ENCODE data around the gene GCAT. TPM values are rescaled to one million over a fixed set of nuclear protein-coding genes. Genes with fewer than 3 reads are reported as not detected.

Gene GCAT
- total RNA-seq, 1 donor from 2014 or later = 24.0 TPM

DNA sequence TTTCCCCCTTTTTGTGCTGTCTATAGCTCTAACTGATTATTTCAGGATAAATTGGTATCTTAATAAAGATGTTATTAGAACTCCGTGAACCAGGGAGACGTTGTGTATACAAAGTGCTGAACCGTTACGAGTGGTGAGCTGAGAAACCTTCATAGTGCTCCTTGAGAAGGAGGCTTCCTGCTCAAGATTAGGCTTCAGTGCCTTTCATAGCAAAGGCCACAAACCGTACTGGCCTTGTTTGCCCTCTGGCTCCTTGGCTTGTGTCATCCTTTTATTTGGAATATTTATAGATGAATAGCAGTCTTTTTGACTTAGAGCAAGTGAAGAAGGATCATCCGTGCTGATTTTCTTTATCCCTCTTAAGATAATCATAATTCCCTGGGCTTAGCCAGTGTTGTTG, 57.8 kb downstream of the GCAT start:
- intact Hi-C loops (cut with DNase I) = no loop called here

More for the DNA sequence above, 57.8 kb downstream of the GCAT start:
- DNase-seq (ENCODE audit: low spot score) = no peak

Small RNAs within 50 kb of the gene (microRNA-seq; reads per million reads assigned to microRNA genes)
- gene MIR659 = not detected

Other genes starting within 250 kb of the GCAT start
- gene CDC42EP1, start 247.5 kb upstream of the GCAT start, total RNA-seq = 18.8 TPM
- gene LGALS2, start 227.8 kb upstream of the GCAT start, total RNA-seq = not detected
- 32.5 TPM for gene GGA1, start 199.1 kb upstream of the GCAT start, total RNA-seq
- 2.3 TPM for gene SH3BP1, start 168.3 kb upstream of the GCAT start, total RNA-seq
- 24.1 TPM for gene PDXP, start 149.2 kb upstream of the GCAT start, total RNA-seq
- 1,015 TPM for gene LGALS1, start 132.3 kb upstream of the GCAT start, total RNA-seq
- gene NOL12, start 121.6 kb upstream of the GCAT start, total RNA-seq = 15.2 TPM
- gene TRIOBP, start 110.9 kb upstream of the GCAT start, total RNA-seq = 115 TPM
- not detected for gene GALR3, start 15.4 kb downstream of the GCAT start, total RNA-seq
- 15.7 TPM for gene ANKRD54, start 36.4 kb downstream of the GCAT start, total RNA-seq
- 255 TPM for gene EIF3L, start 41.5 kb downstream of the GCAT start, total RNA-seq
- gene MICALL1, start 98.4 kb downstream of the GCAT start, total RNA-seq = 16.5 TPM
- 0.54 TPM for gene C22orf23, start 145.7 kb downstream of the GCAT start, total RNA-seq
- gene POLR2F, start 145.8 kb downstream of the GCAT start, total RNA-seq = 50.5 TPM
- gene SOX10, start 176.6 kb downstream of the GCAT start, total RNA-seq = 0.62 TPM
- 19.1 TPM for gene PICK1, start 249.5 kb downstream of the GCAT start, total RNA-seq

All from cardiac septum (tissue), 1 donor.